DOHH2 (cell line): ENCODE data around the gene PID1.

Experiments used
- EZH2phosphoT487 ChIP-seq: fragments of 200-600 bp; sonication (generic); IDR thresholded peaks from 2 replicates; pipeline ENCODE4 v1.6.1; 2017; ENCODE audit warnings: borderline replicate concordance, mild to moderate bottlenecking, antibody characterized with exemption, low read length, moderate library complexity, mixed read lengths
- TF ChIP-seq, protein P1 (sequence below): fragments of 200-600 bp; sonication (generic); IDR thresholded peaks from one replicate; pipeline ENCODE4 v1.5.1; 2014; ENCODE audit warnings: antibody characterized with exemption, mild to moderate bottlenecking, low read depth, low read length; ENCODE audit not compliant: poor library complexity, severe bottlenecking

DNA sequence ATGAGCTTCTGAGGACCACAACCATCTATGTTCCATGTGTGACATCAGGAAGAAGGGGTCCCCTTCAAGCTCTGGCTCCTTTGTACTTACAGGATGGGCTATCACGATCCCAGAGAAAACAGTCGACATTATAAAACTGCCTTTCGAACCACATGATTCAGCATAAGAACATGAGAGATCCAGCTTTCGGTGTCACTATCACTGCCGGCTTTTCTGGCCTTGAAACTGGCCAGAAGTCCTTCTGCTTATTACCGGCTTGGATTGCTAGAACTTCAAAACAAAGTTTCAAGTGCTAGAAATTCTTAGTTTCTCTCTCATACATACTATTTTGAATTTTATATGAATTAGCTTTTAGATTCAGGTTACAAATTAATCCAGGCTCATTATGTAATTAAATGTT lies 138.9 kb downstream of the PID1 start:
- TF ChIP-seq, protein P1, sequence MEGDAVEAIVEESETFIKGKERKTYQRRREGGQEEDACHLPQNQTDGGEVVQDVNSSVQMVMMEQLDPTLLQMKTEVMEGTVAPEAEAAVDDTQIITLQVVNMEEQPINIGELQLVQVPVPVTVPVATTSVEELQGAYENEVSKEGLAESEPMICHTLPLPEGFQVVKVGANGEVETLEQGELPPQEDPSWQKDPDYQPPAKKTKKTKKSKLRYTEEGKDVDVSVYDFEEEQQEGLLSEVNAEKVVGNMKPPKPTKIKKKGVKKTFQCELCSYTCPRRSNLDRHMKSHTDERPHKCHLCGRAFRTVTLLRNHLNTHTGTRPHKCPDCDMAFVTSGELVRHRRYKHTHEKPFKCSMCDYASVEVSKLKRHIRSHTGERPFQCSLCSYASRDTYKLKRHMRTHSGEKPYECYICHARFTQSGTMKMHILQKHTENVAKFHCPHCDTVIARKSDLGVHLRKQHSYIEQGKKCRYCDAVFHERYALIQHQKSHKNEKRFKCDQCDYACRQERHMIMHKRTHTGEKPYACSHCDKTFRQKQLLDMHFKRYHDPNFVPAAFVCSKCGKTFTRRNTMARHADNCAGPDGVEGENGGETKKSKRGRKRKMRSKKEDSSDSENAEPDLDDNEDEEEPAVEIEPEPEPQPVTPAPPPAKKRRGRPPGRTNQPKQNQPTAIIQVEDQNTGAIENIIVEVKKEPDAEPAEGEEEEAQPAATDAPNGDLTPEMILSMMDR = no peak
- no peak for TF ChIP-seq EZH2phosphoT487
